ENCODE data around the gene CHMP4B.

Gene CHMP4B

DNA sequence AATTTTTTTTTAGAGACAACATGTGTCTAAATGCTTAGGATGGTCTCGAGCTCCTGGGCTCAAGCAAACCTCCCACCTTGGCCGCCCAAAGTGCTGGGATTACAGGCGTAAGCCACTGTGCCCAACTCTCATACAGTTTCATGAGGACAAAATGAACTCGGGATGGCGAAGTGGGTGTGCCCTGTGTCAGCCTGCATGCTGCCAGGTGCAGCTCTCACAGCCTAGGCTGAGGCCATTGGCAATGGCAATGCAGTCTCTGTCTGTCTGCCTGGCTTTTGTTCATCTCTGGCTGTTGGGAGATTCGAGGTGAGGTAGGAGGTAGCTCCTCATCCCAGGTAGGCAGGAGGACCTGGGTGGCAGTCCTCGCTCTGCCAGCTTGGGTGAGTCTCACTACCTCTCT lies 88.0 kb downstream of the CHMP4B start:
- TF ChIP-seq, protein P1, sequence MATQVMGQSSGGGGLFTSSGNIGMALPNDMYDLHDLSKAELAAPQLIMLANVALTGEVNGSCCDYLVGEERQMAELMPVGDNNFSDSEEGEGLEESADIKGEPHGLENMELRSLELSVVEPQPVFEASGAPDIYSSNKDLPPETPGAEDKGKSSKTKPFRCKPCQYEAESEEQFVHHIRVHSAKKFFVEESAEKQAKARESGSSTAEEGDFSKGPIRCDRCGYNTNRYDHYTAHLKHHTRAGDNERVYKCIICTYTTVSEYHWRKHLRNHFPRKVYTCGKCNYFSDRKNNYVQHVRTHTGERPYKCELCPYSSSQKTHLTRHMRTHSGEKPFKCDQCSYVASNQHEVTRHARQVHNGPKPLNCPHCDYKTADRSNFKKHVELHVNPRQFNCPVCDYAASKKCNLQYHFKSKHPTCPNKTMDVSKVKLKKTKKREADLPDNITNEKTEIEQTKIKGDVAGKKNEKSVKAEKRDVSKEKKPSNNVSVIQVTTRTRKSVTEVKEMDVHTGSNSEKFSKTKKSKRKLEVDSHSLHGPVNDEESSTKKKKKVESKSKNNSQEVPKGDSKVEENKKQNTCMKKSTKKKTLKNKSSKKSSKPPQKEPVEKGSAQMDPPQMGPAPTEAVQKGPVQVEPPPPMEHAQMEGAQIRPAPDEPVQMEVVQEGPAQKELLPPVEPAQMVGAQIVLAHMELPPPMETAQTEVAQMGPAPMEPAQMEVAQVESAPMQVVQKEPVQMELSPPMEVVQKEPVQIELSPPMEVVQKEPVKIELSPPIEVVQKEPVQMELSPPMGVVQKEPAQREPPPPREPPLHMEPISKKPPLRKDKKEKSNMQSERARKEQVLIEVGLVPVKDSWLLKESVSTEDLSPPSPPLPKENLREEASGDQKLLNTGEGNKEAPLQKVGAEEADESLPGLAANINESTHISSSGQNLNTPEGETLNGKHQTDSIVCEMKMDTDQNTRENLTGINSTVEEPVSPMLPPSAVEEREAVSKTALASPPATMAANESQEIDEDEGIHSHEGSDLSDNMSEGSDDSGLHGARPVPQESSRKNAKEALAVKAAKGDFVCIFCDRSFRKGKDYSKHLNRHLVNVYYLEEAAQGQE (IDR thresholded peaks at IDR 0.05; ENCODE audit: insufficient read depth in 1 of 2, low read depth in 2 of 2, low read length in 2 of 2): no peak
- TF ChIP-seq FOXP2 (optimal IDR thresholded peaks at IDR 0.05; ENCODE audit: borderline replicate concordance, extremely low read depth, extremely low read length, insufficient read depth) (no peak), POLR2AphosphoS5 (IDR thresholded peaks at IDR 0.05; ENCODE audit: low read depth, low read length) (no peak), TAF1 (IDR thresholded peaks at IDR 0.05; ENCODE audit: borderline replicate concordance, insufficient read depth, low read length) (no peak), SIN3A (IDR thresholded peaks at IDR 0.05; ENCODE audit: borderline replicate concordance, insufficient read depth, low read length) (no peak)

DNA sequence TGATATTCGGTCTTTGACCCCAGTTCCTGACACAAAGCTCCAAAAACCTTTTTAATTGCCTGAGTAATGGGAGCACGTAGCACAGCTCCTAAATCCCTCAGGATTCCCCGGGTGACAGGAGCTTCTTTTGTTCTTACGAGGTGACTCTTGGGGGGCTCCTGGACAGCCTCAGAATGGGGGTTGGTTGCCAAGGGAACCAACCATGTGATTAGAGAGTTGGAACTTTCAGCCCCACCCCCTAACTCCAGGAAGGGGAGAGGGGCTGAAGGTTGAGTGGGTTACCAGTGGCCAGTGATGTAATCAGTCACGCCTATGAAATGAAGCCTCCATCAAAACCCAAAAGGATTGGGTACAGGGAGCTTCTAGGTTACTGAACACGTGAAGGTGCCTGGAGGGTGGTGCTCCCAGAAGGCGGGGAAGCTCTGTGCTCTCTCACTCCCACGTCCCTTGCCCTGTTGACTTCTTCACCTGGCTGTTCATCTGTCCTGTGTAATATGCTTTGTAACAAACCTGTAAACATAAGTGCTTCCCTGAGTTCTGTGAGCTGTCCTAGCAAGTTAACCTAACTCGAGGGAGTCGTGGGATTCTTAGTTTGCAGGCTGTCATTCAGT lies 89.5 kb downstream of the CHMP4B start:
- TF ChIP-seq SIN3A (IDR thresholded peaks at IDR 0.05; ENCODE audit: borderline replicate concordance, insufficient read depth, low read length) (no peak), POLR2AphosphoS5 (IDR thresholded peaks at IDR 0.05; ENCODE audit: low read depth, low read length) (no peak), FOXP2 (optimal IDR thresholded peaks at IDR 0.05; ENCODE audit: borderline replicate concordance, extremely low read depth, extremely low read length, insufficient read depth) (no peak), TAF1 (IDR thresholded peaks at IDR 0.05; ENCODE audit: borderline replicate concordance, insufficient read depth, low read length) (no peak)
- TF ChIP-seq, protein P1 (IDR thresholded peaks at IDR 0.05; ENCODE audit: insufficient read depth in 1 of 2, low read depth in 2 of 2, low read length in 2 of 2): no peak

DNA sequence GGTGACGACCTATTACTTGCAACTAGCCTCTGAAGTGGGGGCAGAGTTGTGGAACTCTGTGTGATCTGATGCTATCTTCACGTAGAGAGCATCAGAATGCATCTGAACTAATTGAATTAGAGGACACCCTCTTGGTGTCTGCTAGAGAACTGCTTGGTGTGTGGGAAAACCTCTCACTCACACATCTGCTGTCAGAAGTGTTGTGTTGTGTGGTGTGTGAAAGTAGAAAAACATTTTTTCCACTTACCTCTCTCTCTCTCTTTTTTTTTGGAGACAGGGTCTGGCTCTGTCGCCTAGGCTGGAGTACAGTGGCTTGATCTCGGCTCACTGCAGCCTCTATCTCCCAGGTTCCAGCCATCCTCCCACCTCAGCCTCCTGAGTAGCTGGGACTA lies 90.0 kb downstream of the CHMP4B start:
- TF ChIP-seq, protein P1 (IDR thresholded peaks at IDR 0.05; ENCODE audit: insufficient read depth in 1 of 2, low read depth in 2 of 2, low read length in 2 of 2): no peak
- TF ChIP-seq FOXP2 (optimal IDR thresholded peaks at IDR 0.05; ENCODE audit: borderline replicate concordance, extremely low read depth, extremely low read length, insufficient read depth): no peak
- no peak for TF ChIP-seq SIN3A (IDR thresholded peaks at IDR 0.05; ENCODE audit: borderline replicate concordance, insufficient read depth, low read length)
- TF ChIP-seq TAF1 (IDR thresholded peaks at IDR 0.05; ENCODE audit: borderline replicate concordance, insufficient read depth, low read length): no peak
- TF ChIP-seq POLR2AphosphoS5 (IDR thresholded peaks at IDR 0.05; ENCODE audit: low read depth, low read length): no peak

DNA sequence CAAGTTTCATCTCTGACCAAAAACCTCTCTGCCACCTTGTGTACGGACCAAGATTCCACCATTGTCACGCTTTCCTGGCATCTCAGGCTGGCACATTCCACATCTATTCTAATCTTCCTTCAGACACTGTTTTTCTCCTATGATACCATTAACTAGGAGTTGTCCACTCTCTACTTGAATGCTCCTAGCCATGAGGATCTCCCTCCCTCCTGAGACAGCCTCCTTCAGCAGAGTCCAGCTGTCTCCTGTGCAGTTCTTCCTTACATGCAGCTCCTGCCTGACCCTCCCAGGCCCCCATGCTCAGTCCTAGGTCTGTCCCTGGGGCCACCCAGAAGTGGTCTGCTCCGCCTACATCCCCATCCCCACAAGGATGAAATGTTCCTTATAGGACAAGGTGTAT lies 90.9 kb downstream of the CHMP4B start:
- no peak for TF ChIP-seq TAF1 (IDR thresholded peaks at IDR 0.05; ENCODE audit: borderline replicate concordance, insufficient read depth, low read length)
- TF ChIP-seq FOXP2 (optimal IDR thresholded peaks at IDR 0.05; ENCODE audit: borderline replicate concordance, extremely low read depth, extremely low read length, insufficient read depth): no peak
- TF ChIP-seq, protein P1 (IDR thresholded peaks at IDR 0.05; ENCODE audit: insufficient read depth in 1 of 2, low read depth in 2 of 2, low read length in 2 of 2): no peak
- no peak for TF ChIP-seq SIN3A (IDR thresholded peaks at IDR 0.05; ENCODE audit: borderline replicate concordance, insufficient read depth, low read length)
- TF ChIP-seq POLR2AphosphoS5 (IDR thresholded peaks at IDR 0.05; ENCODE audit: low read depth, low read length): no peak
